ENCODE measurements around the gene MRPL43.

- TF ChIP-seq ATF3 (IDR thresholded peaks at IDR 0.05) = no peak
- TF ChIP-seq REST (IDR thresholded peaks at IDR 0.05; ENCODE audit: low read depth) = no peak
- TF ChIP-seq SP1 (IDR thresholded peaks at IDR 0.05; ENCODE audit: low read depth) = no peak
These were observed 32.1 kb upstream of the MRPL43 start for GRCh38 chr10:101019440-101019703.

Data from HCT116 (cell line).